Activated CD4-positive, CD25-positive, alpha-beta regulatory T cell treated with anti-CD3 and anti-CD28 coated beads, Interleukin-2, amount 50 U/mL, for 24 hours (primary cell): ENCODE data around the gene SPNS2.

Source experiments
- ATAC-seq, 2 donors: fragments of 150-1000 bp; cut with Tn5 transposase; one replicate each; pipeline ENCODE4 v1.10.0; 2021; ENCODE audit warnings: mild to moderate bottlenecking in 1 of 2, moderate library complexity in 1 of 2

SPNS2 gene

GRCh38 chr17:4551796-4552525 is 53.3 kb downstream of the SPNS2 start:
- ATAC-seq = no peak

GRCh38 chr17:4553669-4554068 is 55.0 kb downstream of the SPNS2 start:
- ATAC-seq = no peak

GRCh38 chr17:4554441-4554996 is 55.8 kb downstream of the SPNS2 start:
- no peak for ATAC-seq

GRCh38 chr17:4554997-4555799 is 56.5 kb downstream of the SPNS2 start, which contains the start of gene MYBBP1A:
Gene MYBBP1A, minus strand, starts transcription at chr17:4555384. Its CDS starts 60 bp downstream, at chr17:4555324.
- peak; percentile 95 to 96 for ATAC-seq

GRCh38 chr17:4555873-4556759 is 57.4 kb downstream of the SPNS2 start:
- no peak for ATAC-seq

- no peak for ATAC-seq
Observed at GRCh38 chr17:4556996-4557395, 58.3 kb downstream of the SPNS2 start.

GRCh38 chr17:4557626-4558346 is 59.1 kb downstream of the SPNS2 start:
- ATAC-seq = no peak

GRCh38 chr17:4558347-4558971 is 59.8 kb downstream of the SPNS2 start:
- no peak for ATAC-seq

- ATAC-seq = no peak
Observed at GRCh38 chr17:4559139-4559791, 60.6 kb downstream of the SPNS2 start.

- ATAC-seq = no peak
Observed at GRCh38 chr17:4559966-4560365, 61.3 kb downstream of the SPNS2 start.

GRCh38 chr17:4560421-4560820 is 61.7 kb downstream of the SPNS2 start, which contains the start of gene GGT6:
Gene GGT6, minus strand, starts transcription at chr17:4560577. Its CDS starts 56 bp downstream, at chr17:4560521.
- no peak for ATAC-seq

- ATAC-seq = no peak
Observed at GRCh38 chr17:4560837-4561256, 62.2 kb downstream of the SPNS2 start.

GRCh38 chr17:4562015-4562969 is 63.6 kb downstream of the SPNS2 start:
- peak in 1 of 2 donors; percentile 5 for ATAC-seq

GRCh38 chr17:4565209-4566141 is 66.8 kb downstream of the SPNS2 start:
- peak; percentile 45 to 62 for ATAC-seq

- peak; percentile 31 to 40 for ATAC-seq
Observed at GRCh38 chr17:4566785-4567184, 68.1 kb downstream of the SPNS2 start.

GRCh38 chr17:4569591-4569990 is 70.9 kb downstream of the SPNS2 start:
- no peak for ATAC-seq

GRCh38 chr17:4572131-4572530 is 73.5 kb downstream of the SPNS2 start:
- ATAC-seq = no peak

- ATAC-seq = no peak
Observed at GRCh38 chr17:4573115-4573514, 74.4 kb downstream of the SPNS2 start.
